Midbrain (tissue), 1 donor: ENCODE data around the gene COL27A1.

Experiments
- DNase-seq: peaks from one replicate; lab custom pipeline; 2025; lab: John Stamatoyannopoulos, UW

Gene COL27A1

GRCh38 chr9:114155263-114155994, at the start of gene COL27A1:
Gene COL27A1 (plus strand): TSS chr9:114155537. CDS start chr9:114155951, 414 bp downstream.
- peak; percentile 72 for DNase-seq

- no peak for DNase-seq
Observed at GRCh38 chr9:114107286-114108001, 47.9 kb upstream of the COL27A1 start.

- DNase-seq = peak; percentile 91
Observed at GRCh38 chr9:114108016-114108833, 47.1 kb upstream of the COL27A1 start.

- no peak for DNase-seq
Observed at GRCh38 chr9:114109124-114109523, 46.2 kb upstream of the COL27A1 start.

GRCh38 chr9:114110180-114110579, 45.2 kb upstream of the COL27A1 start:
- no peak for DNase-seq

- DNase-seq = no peak
Observed at GRCh38 chr9:114112325-114112724, 43.0 kb upstream of the COL27A1 start.

- DNase-seq = no peak
Observed at GRCh38 chr9:114112778-114113584, 42.4 kb upstream of the COL27A1 start.

- no peak for DNase-seq
Observed at GRCh38 chr9:114114364-114114763, 41.0 kb upstream of the COL27A1 start.

GRCh38 chr9:114115654-114116125, 39.6 kb upstream of the COL27A1 start:
- no peak for DNase-seq

GRCh38 chr9:114116126-114116747, 39.1 kb upstream of the COL27A1 start:
- DNase-seq = no peak

GRCh38 chr9:114117614-114117995, 37.7 kb upstream of the COL27A1 start:
- no peak for DNase-seq

- DNase-seq = no peak
Observed at GRCh38 chr9:114117996-114118830, 37.1 kb upstream of the COL27A1 start.

- DNase-seq = peak; percentile 11
Observed at GRCh38 chr9:114119242-114120191, 35.8 kb upstream of the COL27A1 start.

GRCh38 chr9:114120192-114121014, 34.9 kb upstream of the COL27A1 start:
- DNase-seq = no peak

- DNase-seq = no peak
Observed at GRCh38 chr9:114121227-114122135, 33.9 kb upstream of the COL27A1 start.

- no peak for DNase-seq
Observed at GRCh38 chr9:114122136-114123027, 33.0 kb upstream of the COL27A1 start.
